Measurements from ENCODE around the gene SMOC2. TPM values are rescaled to one million over a fixed set of nuclear protein-coding genes. Genes with fewer than 3 reads are reported as not detected.

SMOC2 gene
- polyA plus RNA-seq, 12 donors = 59.8 to 133 (median 90.2) TPM; not detected in 1

GRCh38 chr6:168706471-168707177 lies 265.6 kb downstream of the SMOC2 start:
- no peak for DNase-seq

- DNase-seq = no peak
Observed at GRCh38 chr6:168708526-168708925, 267.5 kb downstream of the SMOC2 start.

GRCh38 chr6:168708984-168709383 lies 268.0 kb downstream of the SMOC2 start:
- no peak for DNase-seq

- DNase-seq = no peak
Observed at GRCh38 chr6:168709390-168709789, 268.4 kb downstream of the SMOC2 start.

- DNase-seq = no peak
Observed at GRCh38 chr6:168709991-168710390, 269.0 kb downstream of the SMOC2 start.

GRCh38 chr6:168711049-168711640 lies 270.2 kb downstream of the SMOC2 start:
- no peak for DNase-seq

- no peak for DNase-seq
Observed at GRCh38 chr6:168711666-168712300, 270.8 kb downstream of the SMOC2 start.

GRCh38 chr6:168712993-168713392 lies 272.0 kb downstream of the SMOC2 start:
- no peak for DNase-seq

GRCh38 chr6:168713839-168714238 lies 272.9 kb downstream of the SMOC2 start:
- DNase-seq = no peak

GRCh38 chr6:168714547-168715260 lies 273.7 kb downstream of the SMOC2 start:
- DNase-seq = no peak

- no peak for DNase-seq
Observed at GRCh38 chr6:168715643-168716481, 274.9 kb downstream of the SMOC2 start.

GRCh38 chr6:168716581-168716980 lies 275.6 kb downstream of the SMOC2 start:
- DNase-seq = no peak

- DNase-seq = no peak
Observed at GRCh38 chr6:168717491-168717890, 276.5 kb downstream of the SMOC2 start.

Other genes starting within 250 kb of the SMOC2 start
- 1 to 10 TPM in 6 of 12 donors, under 1 TPM in 4, not detected in 2; 0.26 to 5.4 (median 1.1) TPM for gene DACT2, start 121.4 kb upstream of the SMOC2 start, polyA plus RNA-seq (ENCODE audit: insufficient read length in 12 of 12)

Measured in muscle of arm (tissue), 12 donors.